CD14-positive monocyte (primary cell): ENCODE results near the gene TTC38. TPM values are rescaled to one million over a fixed set of nuclear protein-coding genes. Genes with fewer than 3 reads are reported as not detected.

Experiments used
- DNase-seq, 3 donors: peaks; one replicate each; pipeline ENCODE4 v3.0.0-alpha.2; 2011 to 2022
- H2AFZ ChIP-seq: 2 replicates; pipeline ENCODE4 v1.6.0; 2012; ENCODE audit warnings: mild to moderate bottlenecking, low read depth, low read length, inconsistent platforms; ENCODE audit not compliant: insufficient read depth, poor library complexity, severe bottlenecking
- H3K27ac ChIP-seq, 2 donors: 1 replicate in 1 of 2; 2 replicates in 1 of 2; pipeline ENCODE4 v1.5.1; 2012 to 2013; ENCODE audit warnings: low read length in 2 of 2, control low read depth in 1 of 2, inconsistent platforms in 1 of 2, low read depth in 1 of 2, mild to moderate bottlenecking in 1 of 2
- H3K27me3 ChIP-seq, 2 donors: one replicate each; pipeline versions ENCODE4 v1.6.0 to v1.6.1; 2011 to 2013; ENCODE audit warnings: low read length in 2 of 2; ENCODE audit not compliant: control insufficient read depth in 2 of 2, insufficient read depth in 2 of 2
- H3K36me3 ChIP-seq, 2 donors: replicated peaks in 1 of 2; 1 replicate in 1 of 2; 2 replicates in 1 of 2; pipeline versions ENCODE4 v1.5.1 to v1.6.1; 2012 to 2013; ENCODE audit warnings: low read length in 2 of 2, control low read depth in 1 of 2, inconsistent platforms in 1 of 2, mild to moderate bottlenecking in 1 of 2; ENCODE audit not compliant: insufficient read depth in 2 of 2, control insufficient read depth in 1 of 2
- H3K4me1 ChIP-seq, 2 donors: 1 replicate in 1 of 2; 2 replicates in 1 of 2; pipeline versions ENCODE4 v1.5.1 to v1.6.1; 2012 to 2013; ENCODE audit warnings: low read length in 2 of 2, control low read depth in 1 of 2, inconsistent platforms in 1 of 2, mild to moderate bottlenecking in 1 of 2, moderate library complexity in 1 of 2; ENCODE audit not compliant: insufficient read depth in 2 of 2, control insufficient read depth in 1 of 2
- H3K4me2 ChIP-seq: replicated peaks from 2 replicates; pipeline ENCODE3; 2012; ENCODE audit warnings: low read length, moderate library complexity, mild to moderate bottlenecking; ENCODE audit not compliant: poor library complexity, severe bottlenecking; ENCODE audit errors: extremely low read depth
- H3K4me3 ChIP-seq, 3 experiments: fragments of 200-600 bp in 1 of 3; sonication (generic) in 1 of 3; replicated peaks in 1 of 3; 1 replicate in 2 of 3; 2 replicates in 1 of 3; pipeline ENCODE4 v1.5.1; 2011 to 2013; ENCODE audit warnings: low read length in 3 of 3, mild to moderate bottlenecking in 3 of 3, control low read depth in 2 of 3, low read depth in 2 of 3, inconsistent platforms in 1 of 3, moderate library complexity in 1 of 3
- H3K79me2 ChIP-seq: 2 replicates; pipeline ENCODE4 v1.6.0; 2012; ENCODE audit warnings: mild to moderate bottlenecking, control low read depth, inconsistent platforms, low read length, moderate library complexity; ENCODE audit not compliant: insufficient read depth
- H3K9ac ChIP-seq: 2 replicates; pipeline ENCODE4 v1.6.0; 2017; ENCODE audit warnings: low read length, mild to moderate bottlenecking; ENCODE audit not compliant: insufficient read depth, poor library complexity, severe bottlenecking
- H3K9me3 ChIP-seq, 2 donors: replicated peaks in 1 of 2; 1 replicate in 1 of 2; 2 replicates in 1 of 2; pipeline versions ENCODE4 v1.5.1 to v1.6.1; 2012 to 2013; ENCODE audit warnings: low read length in 2 of 2, control low read depth in 1 of 2; ENCODE audit not compliant: control insufficient read depth in 1 of 2, insufficient read depth in 1 of 2
- H4K20me1 ChIP-seq: 2 replicates; pipeline ENCODE4 v1.6.0; 2012; ENCODE audit warnings: mild to moderate bottlenecking, low read length, control low read depth, moderate library complexity; ENCODE audit not compliant: insufficient read depth
- H3K27ac Mint-ChIP-seq, 7 donors: one replicate each; pipeline ENCODE4 v1.8.0; 2020; ENCODE audit warnings: mild to moderate bottlenecking in 7 of 7, mixed read lengths in 7 of 7, moderate library complexity in 6 of 7, inconsistent platforms in 2 of 7
- H3K27me3 Mint-ChIP-seq, 3 donors: one replicate each; pipeline ENCODE4 v1.8.0; 2021 to 2022; ENCODE audit warnings: low read depth in 3 of 3, mild to moderate bottlenecking in 3 of 3, mixed read lengths in 3 of 3, moderate library complexity in 3 of 3, inconsistent platforms in 1 of 3
- H3K36me3 Mint-ChIP-seq, 2 donors: one replicate each; pipeline ENCODE4 v1.8.0; 2020; ENCODE audit warnings: mixed read lengths in 2 of 2, inconsistent platforms in 1 of 2, mild to moderate bottlenecking in 1 of 2
- H3K4me1 Mint-ChIP-seq: one replicate; pipeline ENCODE4 v1.8.0; 2020; ENCODE audit warnings: mild to moderate bottlenecking, mixed read lengths
- H3K4me3 Mint-ChIP-seq, 2 donors: one replicate each; pipeline ENCODE4 v1.8.0; 2020; ENCODE audit warnings: mild to moderate bottlenecking in 2 of 2, mixed read lengths in 2 of 2, moderate library complexity in 1 of 2
- H3K9me3 Mint-ChIP-seq, 7 donors: one replicate each; pipeline ENCODE4 v1.8.0; 2020 to 2022; ENCODE audit warnings: mixed read lengths in 7 of 7, mild to moderate bottlenecking in 6 of 7, moderate library complexity in 6 of 7, inconsistent platforms in 2 of 7
- WGBS: methylation state at CpG from one replicate; pipeline ENCODE4 v1.1.5; 2013; ENCODE audit warnings: missing lambda C conversion rate; ENCODE audit not compliant: insufficient coverage; 5-methylcytosine and 5-hydroxymethylcytosine counted together
- intact Hi-C, 2 donors: fragments of 100-400 bp; cut with micrococcal nuclease; formaldehyde crosslinking; loops; one replicate each; pipeline versions ENCODE4 v1.15.0 to v1.15.1; 2023
- polyA plus RNA-seq, 3 donors: library from polyadenylated mRNA; depleted of rRNA in 1 of 3; unstranded in 2 of 3; stranded (reverse) in 1 of 3; fragments of 300-500 nt in 2 of 3; fragments of >200 nt in 1 of 3; fragmentation: Illumina TruSeq in 2 of 3; gene quantifications; 1 replicate in 2 of 3; 2 replicates in 1 of 3; pipeline ENCODE4 v1.2.3, GENCODE V29; 2012 to 2021
- TF ChIP-seq, protein P1 (sequence below): fragments of 200-600 bp; IDR thresholded peaks from one replicate; pipeline ENCODE4 v1.8.0; 2022; ENCODE audit warnings: antibody characterized with exemption, mild to moderate bottlenecking

Gene TTC38
- polyA plus RNA-seq, 3 donors = 14.7 to 22.5 (median 17.0) TPM

DNA sequence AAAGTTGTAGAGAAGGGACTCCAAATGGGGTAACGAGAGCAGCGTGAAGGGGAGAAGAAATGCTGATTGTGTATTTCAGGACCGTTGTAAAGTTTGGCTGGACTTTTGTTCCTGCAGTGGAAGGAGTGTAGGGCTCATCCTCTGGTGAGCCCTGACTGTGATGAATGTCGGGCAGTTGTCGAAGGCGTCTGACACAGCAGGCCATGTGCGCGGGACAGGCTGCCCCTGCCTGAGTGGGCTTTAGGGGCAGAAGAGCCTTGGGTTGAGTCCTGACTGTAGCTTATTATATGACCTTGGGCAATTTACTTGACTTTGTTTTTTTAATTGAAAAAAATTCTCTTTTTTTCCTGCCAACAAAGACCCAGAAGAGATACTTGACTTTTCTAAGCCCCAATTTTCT is 70.8 kb downstream of the TTC38 start:
- no peaks in the 10 kb centered on the region for H3K27me3 Mint-ChIP-seq
- H4K20me1 ChIP-seq = peaks cover 22% of the 10 kb centered on the region
- TF ChIP-seq, protein P1, sequence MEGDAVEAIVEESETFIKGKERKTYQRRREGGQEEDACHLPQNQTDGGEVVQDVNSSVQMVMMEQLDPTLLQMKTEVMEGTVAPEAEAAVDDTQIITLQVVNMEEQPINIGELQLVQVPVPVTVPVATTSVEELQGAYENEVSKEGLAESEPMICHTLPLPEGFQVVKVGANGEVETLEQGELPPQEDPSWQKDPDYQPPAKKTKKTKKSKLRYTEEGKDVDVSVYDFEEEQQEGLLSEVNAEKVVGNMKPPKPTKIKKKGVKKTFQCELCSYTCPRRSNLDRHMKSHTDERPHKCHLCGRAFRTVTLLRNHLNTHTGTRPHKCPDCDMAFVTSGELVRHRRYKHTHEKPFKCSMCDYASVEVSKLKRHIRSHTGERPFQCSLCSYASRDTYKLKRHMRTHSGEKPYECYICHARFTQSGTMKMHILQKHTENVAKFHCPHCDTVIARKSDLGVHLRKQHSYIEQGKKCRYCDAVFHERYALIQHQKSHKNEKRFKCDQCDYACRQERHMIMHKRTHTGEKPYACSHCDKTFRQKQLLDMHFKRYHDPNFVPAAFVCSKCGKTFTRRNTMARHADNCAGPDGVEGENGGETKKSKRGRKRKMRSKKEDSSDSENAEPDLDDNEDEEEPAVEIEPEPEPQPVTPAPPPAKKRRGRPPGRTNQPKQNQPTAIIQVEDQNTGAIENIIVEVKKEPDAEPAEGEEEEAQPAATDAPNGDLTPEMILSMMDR = no peak
- H3K9me3 ChIP-seq = no peaks in the 10 kb centered on the region
- H3K9me3 Mint-ChIP-seq = no peaks in the 10 kb centered on the region
- peaks cover 25% of the 10 kb centered on the region for H3K79me2 ChIP-seq
- H3K27me3 ChIP-seq = no peaks in the 10 kb centered on the region
- no peak for DNase-seq
- no peak overlapping the region for H3K9ac ChIP-seq
- no peak overlapping the region for H3K4me2 ChIP-seq
- H3K27ac ChIP-seq = no peak overlapping the region
- intact Hi-C loops = no loop called here
- H3K36me3 ChIP-seq = peaks cover 54 to 63% of the 10 kb centered on the region in 2 donors
- no peak overlapping the region for H3K27ac Mint-ChIP-seq
- H3K36me3 Mint-ChIP-seq = peaks cover 54 to 58% of the 10 kb centered on the region in 2 donors
- no peak overlapping the region for H3K4me3 ChIP-seq
- peaks cover 10 to 14% of the 10 kb centered on the region in 2 donors for H3K4me1 ChIP-seq
- 96% methylated on average over 5 of the region's 8 CpGs for WGBS
- H3K4me1 Mint-ChIP-seq = peaks cover 15% of the 10 kb centered on the region
- H2AFZ ChIP-seq = no peak overlapping the region
- H3K4me3 Mint-ChIP-seq = no peak overlapping the region

DNA sequence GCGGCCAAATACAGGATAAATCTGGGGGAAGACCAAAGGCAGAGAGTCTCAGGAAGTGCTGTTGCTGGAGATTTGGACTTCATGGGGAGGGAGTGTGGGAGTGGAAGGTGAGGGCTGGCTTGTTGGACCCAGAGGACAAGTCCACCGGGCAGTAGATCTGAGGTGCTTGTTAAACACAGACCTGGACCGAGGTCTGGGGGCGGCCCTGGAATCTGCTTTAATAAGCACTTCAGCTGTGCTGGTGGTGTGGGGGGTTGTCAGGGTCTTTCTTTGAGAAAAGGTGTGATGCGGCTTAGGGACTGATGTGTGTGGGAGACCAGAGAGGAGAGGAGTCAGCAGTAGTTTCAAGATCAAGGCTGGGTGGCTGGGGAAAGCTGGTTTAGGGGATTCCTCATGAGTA is 72.1 kb downstream of the TTC38 start:
- H3K27ac Mint-ChIP-seq = peak overlapping the region in 2 of 7 donors; percentile 45 to 65
- 100% methylated on average over 4 of the region's 5 CpGs for WGBS
- no peaks in the 10 kb centered on the region for H3K27me3 Mint-ChIP-seq
- Histone ChIP-seq H4K20me1 (peaks cover 25% of the 10 kb centered on the region), H3K36me3 (peaks cover 67 to 77% of the 10 kb centered on the region in 2 donors), H3K27ac (no peak overlapping the region), H2AFZ (no peak overlapping the region), H3K4me3 (no peak overlapping the region), H3K4me1 (peaks cover 10 to 12% of the 10 kb centered on the region in 2 donors), H3K4me2 (no peak overlapping the region), H3K9me3 (no peaks in the 10 kb centered on the region), H3K9ac (no peak overlapping the region), H3K27me3 (no peaks in the 10 kb centered on the region), H3K79me2 (peaks cover 25% of the 10 kb centered on the region)
- no peaks in the 10 kb centered on the region for H3K9me3 Mint-ChIP-seq
- intact Hi-C loops = no loop called here
- TF ChIP-seq, protein P1 = no peak
- peaks cover 67 to 71% of the 10 kb centered on the region in 2 donors for H3K36me3 Mint-ChIP-seq
- H3K4me1 Mint-ChIP-seq = peaks cover 12% of the 10 kb centered on the region
- no peak overlapping the region for H3K4me3 Mint-ChIP-seq
- no peak for DNase-seq
